ENCODE data around the gene RNF8. TPM values are rescaled to one million over a fixed set of nuclear protein-coding genes. Genes with fewer than 3 reads are reported as not detected.

Gene RNF8
- total RNA-seq, 1 donor from 2014 or later = 20.8 TPM

DNA sequence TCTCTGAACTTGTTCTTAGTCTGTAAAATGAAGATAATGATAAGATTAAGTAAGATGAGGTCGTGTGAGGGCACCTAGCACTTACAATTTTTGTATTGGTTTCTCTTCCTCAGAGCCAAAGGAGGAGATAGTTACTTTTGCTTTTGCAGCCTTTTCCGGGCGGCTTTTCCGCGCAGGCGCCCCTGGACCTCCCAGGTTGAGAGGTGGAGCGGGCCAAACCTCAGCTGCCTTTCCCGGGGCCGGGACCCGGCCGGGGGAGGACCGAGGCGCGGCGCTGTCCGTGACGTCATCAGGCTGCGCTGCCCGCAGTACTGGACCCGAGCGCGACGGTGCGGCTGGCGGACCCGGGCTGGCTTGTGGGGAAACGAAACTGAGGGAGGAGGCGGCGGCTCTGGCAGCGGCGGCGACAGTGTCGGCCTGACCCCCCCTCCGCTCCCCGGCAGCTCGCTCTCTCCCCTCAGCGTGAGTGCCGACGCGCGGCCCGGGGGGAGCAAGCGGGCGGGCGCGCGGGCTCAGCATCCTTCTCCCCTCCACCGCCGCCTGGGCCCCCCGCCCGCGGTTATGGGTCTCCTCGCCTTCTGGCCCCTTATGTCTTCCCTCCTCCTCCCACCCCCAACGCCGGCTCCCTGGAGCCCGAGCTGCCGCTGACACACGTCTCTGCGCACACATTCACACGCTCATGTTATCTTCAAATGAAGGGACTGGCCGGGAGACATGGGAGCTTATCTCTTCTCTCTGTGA, 79.3 kb downstream of the RNF8 start, which contains the start of gene CMTR1:
TSS of gene CMTR1 (plus strand) at position 306 of the 741 bp plus-strand sequence. CDS start 2,409 bp downstream, outside the sequence.
- Histone ChIP-seq H3K4me3 (ENCODE audit: low read depth, low read length) (peak within 1 kb of the TSS; percentile 86), H3K36me3 (ENCODE audit: control insufficient read depth, insufficient read depth, low read length) (peaks cover 5% of the 10 kb centered on the region), H3K27me3 (ENCODE audit: control insufficient read depth, insufficient read depth, low read length) (no peaks in the 10 kb centered on the region)
- DNase-seq (ENCODE audit: low read depth) (peak; percentile 74), FAIRE-seq (no peak)
- no peak for TF ChIP-seq CTCF (IDR thresholded peaks at IDR 0.05; ENCODE audit: insufficient read depth, low read length, severe bottlenecking)

- DNase-seq (ENCODE audit: low read depth) = no peak
- H3K4me3 ChIP-seq (ENCODE audit: low read depth, low read length) = peak overlapping the region; percentile 86
- peaks cover 5% of the 10 kb centered on the region for H3K36me3 ChIP-seq (ENCODE audit: control insufficient read depth, insufficient read depth, low read length)
- no peak for FAIRE-seq
- TF ChIP-seq CTCF (IDR thresholded peaks at IDR 0.05; ENCODE audit: insufficient read depth, low read length, severe bottlenecking) = no peak
- H3K27me3 ChIP-seq (ENCODE audit: control insufficient read depth, insufficient read depth, low read length) = no peaks in the 10 kb centered on the region
Measured at GRCh38 chr6:37433657-37434271, 80.0 kb downstream of the RNF8 start.

DNA sequence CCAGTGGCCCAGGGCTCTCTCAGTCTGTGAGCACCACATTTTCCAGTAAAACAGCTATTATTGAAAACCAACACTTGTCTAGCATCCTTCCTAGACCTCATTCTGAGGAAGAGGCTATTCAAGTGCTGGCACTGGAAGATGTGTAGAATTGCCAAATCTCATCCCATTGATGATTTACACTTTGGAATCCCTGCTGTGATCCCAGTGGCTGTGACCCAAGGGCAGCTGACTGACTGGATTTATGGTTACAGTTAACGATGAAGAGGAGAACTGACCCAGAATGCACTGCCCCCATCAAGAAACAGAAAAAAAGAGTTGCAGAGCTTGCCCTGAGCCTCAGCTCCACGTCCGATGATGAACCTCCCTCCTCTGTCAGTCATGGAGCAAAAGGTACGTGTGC, 81.6 kb downstream of the RNF8 start:
- no peak for TF ChIP-seq CTCF (IDR thresholded peaks at IDR 0.05; ENCODE audit: insufficient read depth, low read length, severe bottlenecking)
- no peak for DNase-seq (ENCODE audit: low read depth)

DNA sequence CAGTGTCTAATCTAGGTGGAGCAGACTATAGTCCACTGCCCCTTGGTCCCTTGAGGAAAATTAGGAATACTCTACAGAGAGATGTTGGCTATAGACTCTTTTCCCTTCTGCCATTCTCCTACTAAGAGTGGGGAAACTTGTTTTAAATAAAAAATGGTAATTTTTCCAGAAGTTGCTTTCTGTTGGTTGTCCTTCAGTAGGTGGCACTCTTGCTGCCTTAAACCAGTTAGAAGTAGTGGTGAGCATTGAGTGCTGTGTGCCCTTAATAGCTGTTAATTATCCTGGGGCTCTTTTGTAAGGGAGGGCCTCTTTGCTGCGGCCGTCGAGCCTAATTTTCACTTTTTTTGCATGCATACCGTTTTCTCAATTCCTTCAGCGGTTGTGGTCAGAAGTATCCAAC, 82.0 kb downstream of the RNF8 start:
- Histone ChIP-seq H3K27me3 (ENCODE audit: control insufficient read depth, insufficient read depth, low read length) (no peaks in the 10 kb centered on the region), H3K4me3 (ENCODE audit: low read depth, low read length) (no peak overlapping the region), H3K36me3 (ENCODE audit: control insufficient read depth, insufficient read depth, low read length) (peaks cover 5% of the 10 kb centered on the region)
- DNase-seq (ENCODE audit: low read depth) = no peak
- no peak for FAIRE-seq
- no peak for TF ChIP-seq CTCF (IDR thresholded peaks at IDR 0.05; ENCODE audit: insufficient read depth, low read length, severe bottlenecking)

More for the DNA sequence above, 81.6 kb downstream of the RNF8 start:
- no peak overlapping the region for H3K4me3 ChIP-seq (ENCODE audit: low read depth, low read length)
- H3K27me3 ChIP-seq (ENCODE audit: control insufficient read depth, insufficient read depth, low read length) = no peaks in the 10 kb centered on the region
- H3K36me3 ChIP-seq (ENCODE audit: control insufficient read depth, insufficient read depth, low read length) = peaks cover 5% of the 10 kb centered on the region
- no peak for FAIRE-seq

GRCh38 chr6:37438930-37439329, 85.1 kb downstream of the RNF8 start:
- DNase-seq (ENCODE audit: low read depth) (no peak), FAIRE-seq (no peak)
- TF ChIP-seq CTCF (IDR thresholded peaks at IDR 0.05; ENCODE audit: insufficient read depth, low read length, severe bottlenecking) = no peak
- Histone ChIP-seq H3K27me3 (ENCODE audit: control insufficient read depth, insufficient read depth, low read length) (no peaks in the 10 kb centered on the region), H3K36me3 (ENCODE audit: control insufficient read depth, insufficient read depth, low read length) (peaks cover 6% of the 10 kb centered on the region), H3K4me3 (ENCODE audit: low read depth, low read length) (no peak overlapping the region)

Measured in bronchial epithelial cell (primary cell).